SK-N-SH treated with all-trans-retinoic acid at 6 μM for 48 hours (cell line): ENCODE data around the gene CDYL.

Experiments
- ATAC-seq: fragments of 200-7000 bp; cut with Tn5 transposase; 3 replicates; pipeline ENCODE4 v1.9.1; 2020; ENCODE audit warnings: mild to moderate bottlenecking, moderate library complexity
- ARNTL ChIP-seq: fragments of 450-650 bp; formaldehyde crosslinking; IDR thresholded peaks from 2 replicates; pipeline ENCODE4 v1.5.0; 2020; ENCODE audit warnings: low read depth, mild to moderate bottlenecking, moderate library complexity, borderline replicate concordance
- BACH2 ChIP-seq: fragments of 250-450 bp; sonication (Bioruptor Pico); IDR thresholded peaks from 2 replicates; pipeline ENCODE4 v1.9.0; 2021; ENCODE audit warnings: mild to moderate bottlenecking, borderline replicate concordance
- ESRRG ChIP-seq: fragments of 250-450 bp; sonication (Bioruptor Pico); IDR thresholded peaks from 2 replicates; pipeline ENCODE4 v1.6.1; 2021; ENCODE audit warnings: mild to moderate bottlenecking
- GLIS3 ChIP-seq: fragments of 250-450 bp; sonication (Bioruptor Pico); IDR thresholded peaks from 2 replicates; pipeline ENCODE4 v1.5.0; 2020; ENCODE audit warnings: mild to moderate bottlenecking, moderate library complexity
- ISL1 ChIP-seq: fragments of 250-450 bp; sonication (Bioruptor Pico); IDR thresholded peaks from 2 replicates; pipeline ENCODE4 v2.1.2; 2022; ENCODE audit warnings: mild to moderate bottlenecking, moderate library complexity
- PPARA ChIP-seq: fragments of 250-450 bp; sonication (Bioruptor Pico); IDR thresholded peaks from 2 replicates; pipeline ENCODE4 v1.5.0; 2020; ENCODE audit warnings: mild to moderate bottlenecking, borderline replicate concordance
- RARB ChIP-seq: fragments of 250-450 bp; sonication (Bioruptor Pico); IDR thresholded peaks from 2 replicates; pipeline ENCODE4 v1.8.0; 2021; ENCODE audit warnings: mild to moderate bottlenecking, moderate library complexity
- SNAI2 ChIP-seq: fragments of 250-450 bp; sonication (Bioruptor Pico); IDR thresholded peaks from 2 replicates; pipeline ENCODE4 v1.5.0; 2020; ENCODE audit warnings: mild to moderate bottlenecking, moderate library complexity
- TCF4 ChIP-seq: fragments of 250-450 bp; sonication (Bioruptor Pico); IDR thresholded peaks from 2 replicates; pipeline ENCODE4 v1.8.0; 2021; ENCODE audit warnings: mild to moderate bottlenecking, moderate library complexity, borderline replicate concordance
- TOX ChIP-seq: fragments of 250-450 bp; sonication (Bioruptor Pico); IDR thresholded peaks from 2 replicates; pipeline ENCODE4 v1.8.0; 2021; ENCODE audit warnings: mild to moderate bottlenecking, moderate library complexity, borderline replicate concordance
- ZC3H10 ChIP-seq: fragments of 250-450 bp; sonication (Bioruptor Pico); IDR thresholded peaks from 2 replicates; pipeline ENCODE4 v1.5.1; 2021; ENCODE audit warnings: mild to moderate bottlenecking, moderate library complexity
- ZFP3 ChIP-seq: fragments of 250-450 bp; sonication (Bioruptor Pico); IDR thresholded peaks from 2 replicates; pipeline ENCODE4 v1.5.0; 2020; ENCODE audit warnings: mild to moderate bottlenecking, moderate library complexity
- ZFP30 ChIP-seq: fragments of 450-650 bp; formaldehyde crosslinking; IDR thresholded peaks from 2 replicates; pipeline ENCODE4 v1.5.0; 2022; ENCODE audit warnings: mild to moderate bottlenecking, moderate library complexity
- ZNF565 ChIP-seq: fragments of 450-650 bp; formaldehyde crosslinking; conservative IDR thresholded peaks from 2 replicates; pipeline ENCODE4 v1.5.0; 2020; ENCODE audit warnings: low read depth, mild to moderate bottlenecking, moderate library complexity
- ZNF70 ChIP-seq: fragments of 450-650 bp; formaldehyde crosslinking; IDR thresholded peaks from 2 replicates; pipeline ENCODE4 v1.5.0; 2020; ENCODE audit warnings: mild to moderate bottlenecking, moderate library complexity
- TF ChIP-seq, protein P1 (sequence below): fragments of 250-450 bp; sonication (Bioruptor Pico); IDR thresholded peaks from 2 replicates; pipeline ENCODE4 v1.8.0; 2020; ENCODE audit warnings: mild to moderate bottlenecking, moderate library complexity, borderline replicate concordance
- TF ChIP-seq, protein P2 (sequence below): fragments of 250-450 bp; sonication (Bioruptor Pico); IDR thresholded peaks from 2 replicates; pipeline ENCODE4 v1.5.0; 2020; ENCODE audit warnings: mild to moderate bottlenecking, moderate library complexity
- TF ChIP-seq, protein P3 (sequence below): fragments of 250-450 bp; sonication (Bioruptor Pico); IDR thresholded peaks from 2 replicates; pipeline ENCODE4 v1.5.1; 2020; ENCODE audit warnings: low read depth, mild to moderate bottlenecking, moderate library complexity
- TF ChIP-seq, protein P4 (sequence below): fragments of 250-450 bp; sonication (Bioruptor Pico); IDR thresholded peaks from 2 replicates; pipeline ENCODE4 v1.8.0; 2021; ENCODE audit warnings: low read depth, mild to moderate bottlenecking, moderate library complexity, borderline replicate concordance

CDYL gene

DNA sequence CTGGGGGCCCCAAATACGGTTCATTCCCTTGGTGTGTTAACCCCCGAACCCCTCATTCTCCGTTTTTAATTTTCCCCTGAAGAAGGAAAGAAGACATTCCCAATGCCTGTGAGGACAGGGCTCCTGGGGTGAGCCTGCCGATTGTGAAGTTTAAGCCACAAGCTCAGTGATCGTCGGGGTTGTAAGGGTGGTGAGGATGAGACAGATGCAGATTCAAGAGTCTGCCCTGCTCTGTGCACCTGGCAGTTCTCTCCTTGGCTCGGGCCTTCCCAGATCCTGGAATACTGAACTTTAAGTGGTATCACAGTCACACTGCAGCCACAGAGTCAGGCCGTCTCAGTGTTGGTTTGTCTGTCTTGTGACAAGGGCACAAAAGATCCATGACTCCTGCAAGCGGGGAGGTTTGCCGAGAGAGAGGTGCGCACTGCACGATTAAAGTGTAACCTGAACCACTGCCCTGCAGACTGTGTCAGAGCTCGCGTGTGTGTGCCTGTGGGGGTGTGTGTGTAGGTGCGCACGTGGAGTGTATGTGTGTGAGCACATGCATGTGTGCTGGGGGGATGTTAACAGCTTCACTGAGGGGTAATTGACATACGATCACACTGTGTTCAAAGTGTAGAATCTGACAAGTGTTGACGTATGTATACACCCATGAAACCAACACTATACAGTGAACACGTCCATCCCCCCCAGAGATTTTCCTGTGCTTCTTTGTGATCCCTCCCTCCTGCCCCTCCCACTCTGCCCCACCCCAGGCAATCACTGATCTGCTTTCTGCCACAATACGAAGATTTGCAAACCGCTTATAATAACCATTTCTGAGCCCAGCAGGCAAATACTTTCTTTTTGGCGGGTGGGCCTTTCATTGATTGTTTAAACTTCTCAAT lies 188.7 kb downstream of the CDYL start:
- no peak for ATAC-seq

DNA sequence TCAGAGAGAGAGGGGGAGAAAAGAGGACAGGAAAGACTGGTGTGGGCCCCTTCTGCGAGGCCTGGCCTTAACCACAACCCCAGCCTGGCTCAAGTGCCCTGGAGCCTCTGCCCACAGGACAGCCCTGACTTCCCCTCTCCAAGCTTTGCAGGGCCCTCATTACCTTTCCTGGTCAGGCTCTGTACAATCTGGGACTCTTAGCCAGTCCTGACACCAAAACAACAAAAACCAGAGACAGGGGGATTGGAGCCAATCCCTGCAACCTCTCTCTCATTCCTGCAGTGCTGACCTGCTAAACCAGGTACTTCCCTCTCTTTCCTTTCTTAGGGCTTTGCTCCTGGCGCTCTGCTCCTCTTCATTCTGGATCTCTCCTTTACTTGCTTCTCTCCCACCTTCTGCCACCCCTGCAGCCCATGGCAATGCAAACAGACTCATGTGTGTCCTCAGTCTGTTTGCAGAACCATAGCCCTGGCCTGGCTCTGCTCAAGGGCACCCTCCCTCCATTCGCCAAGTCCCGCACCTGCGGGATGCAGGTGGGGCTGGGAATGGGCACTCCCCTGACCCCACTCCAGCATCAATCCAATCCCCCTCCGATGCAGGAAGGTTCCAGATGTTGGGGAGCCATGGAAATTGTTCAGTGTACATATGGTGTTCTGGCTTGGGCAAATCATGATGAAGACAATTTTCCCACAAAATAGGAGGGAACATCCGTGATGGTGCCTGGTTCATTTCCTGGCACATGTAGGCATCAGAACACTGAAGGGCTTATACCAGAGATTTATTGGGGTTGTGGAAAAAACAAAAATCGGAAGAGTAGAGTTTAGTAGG lies 189.6 kb downstream of the CDYL start:
- no peak for ATAC-seq
- TF ChIP-seq PPARA (CRISPR knock-in tag) (no peak), ZNF565 (CRISPR knock-in tag) (no peak), ISL1 (CRISPR knock-in tag) (no peak), ESRRG (CRISPR knock-in tag) (no peak), BACH2 (CRISPR knock-in tag) (no peak), SNAI2 (CRISPR knock-in tag) (no peak), GLIS3 (CRISPR knock-in tag) (no peak), RARB (CRISPR knock-in tag) (no peak), TCF4 (no peak)
- TF ChIP-seq, protein P1, sequence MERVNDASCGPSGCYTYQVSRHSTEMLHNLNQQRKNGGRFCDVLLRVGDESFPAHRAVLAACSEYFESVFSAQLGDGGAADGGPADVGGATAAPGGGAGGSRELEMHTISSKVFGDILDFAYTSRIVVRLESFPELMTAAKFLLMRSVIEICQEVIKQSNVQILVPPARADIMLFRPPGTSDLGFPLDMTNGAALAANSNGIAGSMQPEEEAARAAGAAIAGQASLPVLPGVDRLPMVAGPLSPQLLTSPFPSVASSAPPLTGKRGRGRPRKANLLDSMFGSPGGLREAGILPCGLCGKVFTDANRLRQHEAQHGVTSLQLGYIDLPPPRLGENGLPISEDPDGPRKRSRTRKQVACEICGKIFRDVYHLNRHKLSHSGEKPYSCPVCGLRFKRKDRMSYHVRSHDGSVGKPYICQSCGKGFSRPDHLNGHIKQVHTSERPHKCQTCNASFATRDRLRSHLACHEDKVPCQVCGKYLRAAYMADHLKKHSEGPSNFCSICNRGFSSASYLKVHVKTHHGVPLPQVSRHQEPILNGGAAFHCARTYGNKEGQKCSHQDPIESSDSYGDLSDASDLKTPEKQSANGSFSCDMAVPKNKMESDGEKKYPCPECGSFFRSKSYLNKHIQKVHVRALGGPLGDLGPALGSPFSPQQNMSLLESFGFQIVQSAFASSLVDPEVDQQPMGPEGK = no peak
- TF ChIP-seq, protein P2, sequence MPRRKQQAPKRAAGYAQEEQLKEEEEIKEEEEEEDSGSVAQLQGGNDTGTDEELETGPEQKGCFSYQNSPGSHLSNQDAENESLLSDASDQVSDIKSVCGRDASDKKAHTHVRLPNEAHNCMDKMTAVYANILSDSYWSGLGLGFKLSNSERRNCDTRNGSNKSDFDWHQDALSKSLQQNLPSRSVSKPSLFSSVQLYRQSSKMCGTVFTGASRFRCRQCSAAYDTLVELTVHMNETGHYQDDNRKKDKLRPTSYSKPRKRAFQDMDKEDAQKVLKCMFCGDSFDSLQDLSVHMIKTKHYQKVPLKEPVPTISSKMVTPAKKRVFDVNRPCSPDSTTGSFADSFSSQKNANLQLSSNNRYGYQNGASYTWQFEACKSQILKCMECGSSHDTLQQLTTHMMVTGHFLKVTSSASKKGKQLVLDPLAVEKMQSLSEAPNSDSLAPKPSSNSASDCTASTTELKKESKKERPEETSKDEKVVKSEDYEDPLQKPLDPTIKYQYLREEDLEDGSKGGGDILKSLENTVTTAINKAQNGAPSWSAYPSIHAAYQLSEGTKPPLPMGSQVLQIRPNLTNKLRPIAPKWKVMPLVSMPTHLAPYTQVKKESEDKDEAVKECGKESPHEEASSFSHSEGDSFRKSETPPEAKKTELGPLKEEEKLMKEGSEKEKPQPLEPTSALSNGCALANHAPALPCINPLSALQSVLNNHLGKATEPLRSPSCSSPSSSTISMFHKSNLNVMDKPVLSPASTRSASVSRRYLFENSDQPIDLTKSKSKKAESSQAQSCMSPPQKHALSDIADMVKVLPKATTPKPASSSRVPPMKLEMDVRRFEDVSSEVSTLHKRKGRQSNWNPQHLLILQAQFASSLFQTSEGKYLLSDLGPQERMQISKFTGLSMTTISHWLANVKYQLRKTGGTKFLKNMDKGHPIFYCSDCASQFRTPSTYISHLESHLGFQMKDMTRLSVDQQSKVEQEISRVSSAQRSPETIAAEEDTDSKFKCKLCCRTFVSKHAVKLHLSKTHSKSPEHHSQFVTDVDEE (CRISPR knock-in tag) = no peak

More for the DNA sequence above, 188.7 kb downstream of the CDYL start:
- no peak for TF ChIP-seq ISL1 (CRISPR knock-in tag)
- TF ChIP-seq TOX (CRISPR knock-in tag) = no peak
- no peak for TF ChIP-seq SNAI2 (CRISPR knock-in tag)
- no peak for TF ChIP-seq ZFP30 (CRISPR knock-in tag)
- TF ChIP-seq, protein P3, sequence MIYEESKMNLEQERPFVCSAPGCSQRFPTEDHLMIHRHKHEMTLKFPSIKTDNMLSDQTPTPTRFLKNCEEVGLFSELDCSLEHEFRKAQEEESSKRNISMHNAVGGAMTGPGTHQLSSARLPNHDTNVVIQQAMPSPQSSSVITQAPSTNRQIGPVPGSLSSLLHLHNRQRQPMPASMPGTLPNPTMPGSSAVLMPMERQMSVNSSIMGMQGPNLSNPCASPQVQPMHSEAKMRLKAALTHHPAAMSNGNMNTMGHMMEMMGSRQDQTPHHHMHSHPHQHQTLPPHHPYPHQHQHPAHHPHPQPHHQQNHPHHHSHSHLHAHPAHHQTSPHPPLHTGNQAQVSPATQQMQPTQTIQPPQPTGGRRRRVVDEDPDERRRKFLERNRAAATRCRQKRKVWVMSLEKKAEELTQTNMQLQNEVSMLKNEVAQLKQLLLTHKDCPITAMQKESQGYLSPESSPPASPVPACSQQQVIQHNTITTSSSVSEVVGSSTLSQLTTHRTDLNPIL = no peak
- TF ChIP-seq, protein P4, sequence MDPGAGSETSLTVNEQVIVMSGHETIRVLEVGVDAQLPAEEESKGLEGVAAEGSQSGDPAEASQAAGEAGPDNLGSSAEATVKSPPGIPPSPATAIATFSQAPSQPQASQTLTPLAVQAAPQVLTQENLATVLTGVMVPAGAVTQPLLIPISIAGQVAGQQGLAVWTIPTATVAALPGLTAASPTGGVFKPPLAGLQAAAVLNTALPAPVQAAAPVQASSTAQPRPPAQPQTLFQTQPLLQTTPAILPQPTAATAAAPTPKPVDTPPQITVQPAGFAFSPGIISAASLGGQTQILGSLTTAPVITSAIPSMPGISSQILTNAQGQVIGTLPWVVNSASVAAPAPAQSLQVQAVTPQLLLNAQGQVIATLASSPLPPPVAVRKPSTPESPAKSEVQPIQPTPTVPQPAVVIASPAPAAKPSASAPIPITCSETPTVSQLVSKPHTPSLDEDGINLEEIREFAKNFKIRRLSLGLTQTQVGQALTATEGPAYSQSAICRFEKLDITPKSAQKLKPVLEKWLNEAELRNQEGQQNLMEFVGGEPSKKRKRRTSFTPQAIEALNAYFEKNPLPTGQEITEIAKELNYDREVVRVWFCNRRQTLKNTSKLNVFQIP (CRISPR knock-in tag) = no peak
- no peak for TF ChIP-seq PPARA (CRISPR knock-in tag)
- TF ChIP-seq ZNF565 (CRISPR knock-in tag) = no peak
- no peak for TF ChIP-seq ESRRG (CRISPR knock-in tag)
- TF ChIP-seq, protein P2 (CRISPR knock-in tag) = no peak
- no peak for TF ChIP-seq ZFP3 (CRISPR knock-in tag)
- no peak for TF ChIP-seq BACH2 (CRISPR knock-in tag)
- TF ChIP-seq ARNTL (CRISPR knock-in tag) = no peak
- no peak for TF ChIP-seq GLIS3 (CRISPR knock-in tag)
- TF ChIP-seq RARB (CRISPR knock-in tag) = no peak
- TF ChIP-seq TCF4 = no peak
- TF ChIP-seq, protein P1 = no peak
- TF ChIP-seq ZNF70 = no peak
- no peak for TF ChIP-seq ZC3H10 (CRISPR knock-in tag)
